SU-DHL-6 (cell line): ENCODE measurements around the gene HM13.

Experiments used
- EZH2phosphoT487 ChIP-seq: fragments of 200-600 bp; sonication (generic), shearing (Covaris generic); conservative IDR thresholded peaks from 2 replicates; pipeline ENCODE4 v1.6.1; 2018; ENCODE audit warnings: mild to moderate bottlenecking, antibody characterized with exemption, low read length, moderate library complexity, mixed read lengths
- TF ChIP-seq, protein P1 (sequence below): fragments of 200-600 bp; sonication (generic); IDR thresholded peaks from one replicate; pipeline ENCODE4 v1.5.1; 2017; ENCODE audit warnings: antibody characterized with exemption, mild to moderate bottlenecking, low read length, moderate library complexity; ENCODE audit not compliant: insufficient read depth, poor library complexity, severe bottlenecking

DNA sequence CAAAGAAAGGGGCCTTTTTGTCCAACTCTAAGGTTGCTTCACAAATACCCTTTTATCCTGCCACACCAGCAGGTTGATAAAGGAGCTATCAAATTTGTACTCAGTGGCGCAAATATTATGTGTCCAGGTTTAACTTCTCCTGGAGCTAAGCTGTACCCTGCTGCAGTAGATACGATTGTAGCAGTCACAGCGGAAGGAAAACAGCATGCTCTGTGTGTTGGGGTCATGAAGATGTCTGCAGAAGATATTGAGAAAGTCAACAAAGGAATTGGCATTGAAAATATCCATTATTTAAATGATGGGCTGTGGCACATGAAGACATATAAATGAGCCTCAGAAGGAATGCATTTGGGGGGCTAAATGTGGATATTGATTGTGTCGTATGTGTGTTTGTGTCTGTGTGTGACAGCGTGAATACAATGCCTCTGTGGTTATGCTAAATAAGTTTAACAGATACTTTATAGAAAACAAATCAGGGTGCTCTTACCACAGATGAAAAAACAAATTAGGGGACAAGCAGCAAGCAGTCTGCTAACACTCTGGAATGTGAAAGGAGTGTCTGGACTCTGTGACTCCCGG, 33.6 kb downstream of the HM13 start:
- TF ChIP-seq, protein P1, sequence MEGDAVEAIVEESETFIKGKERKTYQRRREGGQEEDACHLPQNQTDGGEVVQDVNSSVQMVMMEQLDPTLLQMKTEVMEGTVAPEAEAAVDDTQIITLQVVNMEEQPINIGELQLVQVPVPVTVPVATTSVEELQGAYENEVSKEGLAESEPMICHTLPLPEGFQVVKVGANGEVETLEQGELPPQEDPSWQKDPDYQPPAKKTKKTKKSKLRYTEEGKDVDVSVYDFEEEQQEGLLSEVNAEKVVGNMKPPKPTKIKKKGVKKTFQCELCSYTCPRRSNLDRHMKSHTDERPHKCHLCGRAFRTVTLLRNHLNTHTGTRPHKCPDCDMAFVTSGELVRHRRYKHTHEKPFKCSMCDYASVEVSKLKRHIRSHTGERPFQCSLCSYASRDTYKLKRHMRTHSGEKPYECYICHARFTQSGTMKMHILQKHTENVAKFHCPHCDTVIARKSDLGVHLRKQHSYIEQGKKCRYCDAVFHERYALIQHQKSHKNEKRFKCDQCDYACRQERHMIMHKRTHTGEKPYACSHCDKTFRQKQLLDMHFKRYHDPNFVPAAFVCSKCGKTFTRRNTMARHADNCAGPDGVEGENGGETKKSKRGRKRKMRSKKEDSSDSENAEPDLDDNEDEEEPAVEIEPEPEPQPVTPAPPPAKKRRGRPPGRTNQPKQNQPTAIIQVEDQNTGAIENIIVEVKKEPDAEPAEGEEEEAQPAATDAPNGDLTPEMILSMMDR = no peak
- TF ChIP-seq EZH2phosphoT487 = no peak
